PC-3 (cell line): ENCODE measurements around the gene GMPR. TPM values are rescaled to one million over a fixed set of nuclear protein-coding genes. Genes with fewer than 3 reads are reported as not detected.
A peak's percentile ranks its signal among the peaks of the same experiment; 100 is the strongest.

ENCODE experiments used
- ATAC-seq: fragments of 200-7000 bp; cut with Tn5 transposase; 2 replicates; pipeline ENCODE4 v1.9.1; 2020; ENCODE audit warnings: mild to moderate bottlenecking, moderate library complexity
- BruUV-seq: library from RNA; stranded (reverse); fragments of 400-500 nt; replicated peaks from 2 replicates; lab custom pipeline; 2021; lab: Mats Ljungman, UMichigan
- CTCF ChIA-PET: fragments of 300-600 bp; sonication (Branson Sonifier 250); formaldehyde crosslinking; loops from one replicate; lab custom pipeline; 2022; ENCODE audit warnings: antibody characterized with exemption; lab: Charles Lee
- POLR2A ChIA-PET: fragments of 300-600 bp; sonication (Branson Sonifier 250); formaldehyde crosslinking; loops from one replicate; lab custom pipeline; 2022; ENCODE audit warnings: antibody characterized with exemption; ENCODE audit not compliant: unreplicated experiment; lab: Charles Lee
- DNase-seq: peaks from one replicate; pipeline ENCODE4 v3.0.0-alpha.2; 2015
- H2AFZ ChIP-seq: fragments of 300-600 bp; sonication (generic); 2 replicates; pipeline ENCODE4 v1.6.0; 2016; ENCODE audit warnings: antibody characterized with exemption, low read length
- H3F3A ChIP-seq: fragments of 300-600 bp; sonication (generic); one replicate; pipeline ENCODE4 v1.6.0; 2017; ENCODE audit warnings: antibody characterized with exemption, low read length, control low read depth, mild to moderate bottlenecking; ENCODE audit not compliant: unreplicated experiment
- H3K27ac ChIP-seq: fragments of 300-600 bp; sonication (generic); 2 replicates; pipeline ENCODE4 v1.5.1; 2016; ENCODE audit warnings: mild to moderate bottlenecking, low read length
- H3K27me3 ChIP-seq: fragments of 300-600 bp; sonication (generic); 2 replicates; pipeline ENCODE4 v1.6.1; 2016; ENCODE audit warnings: low read length, mixed read lengths
- H3K36me3 ChIP-seq: fragments of 300-600 bp; sonication (generic); 2 replicates; pipeline ENCODE4 v1.6.1; 2016; ENCODE audit warnings: low read depth, mixed run types, low read length, mixed read lengths
- H3K4me1 ChIP-seq: fragments of 300-600 bp; sonication (generic); 2 replicates; pipeline ENCODE4 v1.5.1; 2016; ENCODE audit warnings: low read length; ENCODE audit not compliant: insufficient read depth
- H3K4me2 ChIP-seq: fragments of 300-600 bp; sonication (generic); 2 replicates; pipeline ENCODE4 v1.6.0; 2016; ENCODE audit warnings: low read length
- H3K4me3 ChIP-seq: fragments of 300-600 bp; sonication (generic); 2 replicates; pipeline ENCODE4 v1.5.1; 2016; ENCODE audit warnings: mild to moderate bottlenecking, low read length, mixed read lengths
- H3K79me2 ChIP-seq: fragments of 300-600 bp; sonication (generic); 2 replicates; pipeline ENCODE4 v1.6.1; 2017; ENCODE audit warnings: low read length, mixed read lengths
- H3K9ac ChIP-seq: fragments of 300-600 bp; sonication (generic); 2 replicates; pipeline ENCODE4 v1.6.0; 2016; ENCODE audit warnings: mild to moderate bottlenecking, low read length
- H3K9me2 ChIP-seq: fragments of 300-600 bp; sonication (generic); replicated peaks from 2 replicates; pipeline ENCODE4 v1.6.1; 2016; ENCODE audit warnings: mixed run types, low read length, mixed read lengths
- H3K9me3 ChIP-seq: fragments of 300-600 bp; sonication (generic); 2 replicates; pipeline ENCODE4 v1.6.1; 2016; ENCODE audit warnings: low read length, mixed read lengths
- H4K20me1 ChIP-seq: fragments of 300-600 bp; sonication (generic); 2 replicates; pipeline ENCODE4 v1.6.1; 2016; ENCODE audit warnings: low read length, mixed read lengths
- CTCF ChIP-seq: fragments of 300-600 bp; sonication (generic); conservative IDR thresholded peaks from 2 replicates; pipeline ENCODE4 v1.5.1; 2017; ENCODE audit warnings: antibody characterized with exemption, low read depth, mild to moderate bottlenecking, low read length
- EZH2 ChIP-seq: fragments of 300-600 bp; sonication (generic); IDR thresholded peaks from one replicate; pipeline ENCODE4 v1.6.1; 2017; ENCODE audit warnings: antibody characterized with exemption, mild to moderate bottlenecking, low read length; ENCODE audit not compliant: unreplicated experiment
- EZH2phosphoT487 ChIP-seq: fragments of 300-600 bp; sonication (generic); IDR thresholded peaks from 2 replicates; pipeline ENCODE4 v1.6.1; 2018; ENCODE audit warnings: mild to moderate bottlenecking, antibody characterized with exemption, low read length, borderline replicate concordance
- intact Hi-C: fragments of 100-400 bp; cut with micrococcal nuclease; formaldehyde crosslinking; loops from 2 replicates; pipeline ENCODE4 v1.9.0; 2023
- total RNA-seq: library from RNA; depleted of rRNA; stranded (reverse); fragments of >200 nt; gene quantifications from 2 replicates; pipeline ENCODE4 v1.2.3, GENCODE V29; 2014

GMPR gene
- total RNA-seq, 1 experiment from 2014 or later = 5.8 TPM

- H3K27ac ChIP-seq = peak overlapping the region; percentile 65
Measured at GRCh38 chr6:16335176-16335575, 96.8 kb downstream of the GMPR start.

GRCh38 chr6:16336056-16336818 is 97.8 kb downstream of the GMPR start:
- no TSS peak for BruUV-seq
- CTCF ChIA-PET = no interaction called here
- H3K79me2 ChIP-seq = no peaks in the 10 kb centered on the region
- no peaks in the 10 kb centered on the region for H3K36me3 ChIP-seq
- no peak overlapping the region for H3K9ac ChIP-seq
- no peak overlapping the region for H3K27ac ChIP-seq
- H3K4me1 ChIP-seq = peaks cover 51% of the 10 kb centered on the region
- ATAC-seq (no peak), DNase-seq (no peak)
- H3K4me3 ChIP-seq = no peak overlapping the region
- no peaks in the 10 kb centered on the region for H3K9me3 ChIP-seq
- H4K20me1 ChIP-seq = no peaks in the 10 kb centered on the region
- no peaks in the 10 kb centered on the region for H3K27me3 ChIP-seq
- H2AFZ ChIP-seq = no peak overlapping the region
- no peaks in the 10 kb centered on the region for H3F3A ChIP-seq
- POLR2A ChIA-PET = no interaction called here
- intact Hi-C loops = loop anchor here (10.0 kb wide), 1 partner anchor 619 kb away; no protein-coding TSS in a partner anchor
- no peaks in the 10 kb centered on the region for H3K9me2 ChIP-seq
- no peak for TF ChIP-seq EZH2
- TF ChIP-seq EZH2phosphoT487 = no peak
- TF ChIP-seq CTCF = no peak
- no peak overlapping the region for H3K4me2 ChIP-seq

More at GRCh38 chr6:16335176-16335575, 96.8 kb downstream of the GMPR start:
- no peak for TF ChIP-seq EZH2
- no peak for TF ChIP-seq EZH2phosphoT487
- no peak for TF ChIP-seq CTCF
- ChIA-PET CTCF (interaction anchor here (0.6 kb wide), 1 partner anchor 378 kb away, joined by 3 read pairs; no protein-coding TSS in a partner anchor), POLR2A (no interaction called here)
- Histone ChIP-seq H2AFZ (no peak overlapping the region), H4K20me1 (no peaks in the 10 kb centered on the region), H3K9me2 (no peaks in the 10 kb centered on the region), H3K36me3 (no peaks in the 10 kb centered on the region), H3K79me2 (no peaks in the 10 kb centered on the region), H3K27me3 (no peaks in the 10 kb centered on the region), H3K9ac (no peak overlapping the region), H3K4me3 (no peak overlapping the region), H3K9me3 (no peaks in the 10 kb centered on the region), H3F3A (no peaks in the 10 kb centered on the region), H3K4me2 (peak overlapping the region; percentile 29; the same call in 1 of the 2 replicates), H3K4me1 (peaks cover 51% of the 10 kb centered on the region)
- ATAC-seq (no peak), DNase-seq (no peak)
- intact Hi-C loops = loop anchor here (10.0 kb wide), 1 partner anchor 620 kb away; no protein-coding TSS in a partner anchor
- BruUV-seq = no TSS peak

GRCh38 chr6:16336911-16337294 is 98.5 kb downstream of the GMPR start:
- Histone ChIP-seq H3K27me3 (no peaks in the 10 kb centered on the region), H2AFZ (no peak overlapping the region), H3F3A (no peaks in the 10 kb centered on the region), H3K79me2 (no peaks in the 10 kb centered on the region), H3K9ac (no peak overlapping the region), H3K27ac (no peak overlapping the region), H3K9me3 (no peaks in the 10 kb centered on the region), H3K36me3 (no peaks in the 10 kb centered on the region), H3K4me1 (peaks cover 46% of the 10 kb centered on the region), H3K4me2 (no peak overlapping the region), H3K9me2 (no peaks in the 10 kb centered on the region), H4K20me1 (no peaks in the 10 kb centered on the region), H3K4me3 (no peak overlapping the region)
- ATAC-seq (no peak), DNase-seq (no peak)
- ChIA-PET CTCF (no interaction called here), POLR2A (no interaction called here)
- intact Hi-C loops = loop anchor here (10.0 kb wide), 1 partner anchor 618 kb away; no protein-coding TSS in a partner anchor
- no TSS peak for BruUV-seq
- TF ChIP-seq EZH2 (no peak), CTCF (no peak), EZH2phosphoT487 (no peak)
